Stomach (tissue), 9 donors: ENCODE results near the gene CACNA1I. TPM values are rescaled to one million over a fixed set of nuclear protein-coding genes. Genes with fewer than 3 reads are reported as not detected.
A peak's percentile ranks its signal among the peaks of the same experiment; 100 is the strongest.

Source experiments
- DNase-seq, 2 donors: peaks; one replicate each; pipeline versions ENCODE4 v3.0.0 to v3.0.0-alpha.2; 2013 to 2019
- H3K27ac ChIP-seq, 5 donors: fragments of 200-600 bp in 4 of 5; sonication (generic) in 4 of 5; one replicate each; pipeline ENCODE4 v1.5.1; 2013 to 2019; ENCODE audit warnings: mild to moderate bottlenecking in 1 of 5, moderate library complexity in 1 of 5
- H3K27me3 ChIP-seq, 3 donors: fragments of 200-600 bp; sonication (generic); one replicate each; pipeline ENCODE4 v1.5.1; 2017 to 2019; ENCODE audit warnings: mixed run types in 1 of 3
- H3K36me3 ChIP-seq, 4 donors: fragments of 200-600 bp; sonication (generic); 1 replicate in 3 of 4; 2 replicates in 1 of 4; pipeline ENCODE4 v1.5.1; 2016 to 2019
- H3K4me1 ChIP-seq, 4 donors: fragments of 200-600 bp; sonication (generic); one replicate each; pipeline ENCODE4 v1.5.1; 2016 to 2019
- H3K4me3 ChIP-seq, 4 donors: fragments of 200-600 bp; sonication (generic) in 3 of 4; one replicate each; pipeline ENCODE4 v1.5.1; 2016 to 2019; ENCODE audit warnings: mild to moderate bottlenecking in 1 of 4
- H3K9me3 ChIP-seq, 4 donors: fragments of 200-600 bp; sonication (generic); one replicate each; pipeline ENCODE4 v1.5.1; 2016 to 2019
- EP300 ChIP-seq: sonication (generic); formaldehyde crosslinking; IDR thresholded peaks from one replicate; pipeline ENCODE4 v1.6.1; 2017; ENCODE audit warnings: antibody characterized with exemption
- POLR2A ChIP-seq, 4 donors: fragments of 450-650 bp; IDR thresholded peaks; one replicate each; pipeline ENCODE4 v1.6.1; 2016; ENCODE audit warnings: antibody characterized with exemption in 4 of 4, control low read depth in 2 of 4, mild to moderate bottlenecking in 1 of 4, moderate library complexity in 1 of 4
- POLR2AphosphoS5 ChIP-seq, 3 donors: sonication (generic); formaldehyde crosslinking; IDR thresholded peaks; one replicate each; pipeline ENCODE4 v1.6.1; 2016; ENCODE audit warnings: antibody characterized with exemption in 3 of 3
- whole genome bisulfite sequencing, 5 donors: extraction: QIAGEN DNeasy Blood & Tissue Kit in 3 of 5; methylation state at CpG; one replicate each; pipeline versions ENCODE4 v1.1.5 to v1.1.7; 2013 to 2018; 5-methylcytosine and 5-hydroxymethylcytosine counted together
- intact Hi-C: fragments of 100-400 bp; cut with DNase I; formaldehyde crosslinking; loops from one replicate; pipeline ENCODE4 v1.15.1; 2023; ENCODE audit warnings: low total_unique reads
- polyA plus RNA-seq, 3 donors: library from polyadenylated mRNA; stranded (reverse); fragments of 200-250 nt; gene quantifications; one replicate each; pipeline ENCODE4 v1.2.3, GENCODE V29; 2013
- total RNA-seq, 5 donors: library from RNA; depleted of rRNA; stranded (reverse); fragments of >200 nt; gene quantifications; one replicate each; pipeline versions ENCODE4 v1.1.0 to v1.2.3, GENCODE V29; 2014 to 2016
- TF ChIP-seq, protein P1 (sequence below), 7 experiments: fragments of 450-650 bp in 4 of 7; fragments of 200-600 bp in 3 of 7; sonication (generic) in 3 of 7; IDR thresholded peaks; one replicate each; pipeline ENCODE4 v1.5.1; 2016 to 2019; ENCODE audit warnings: antibody characterized with exemption in 7 of 7, control low read depth in 2 of 7, mild to moderate bottlenecking in 1 of 7
- donor health status: healthy with polysubstance abuse.
- donor health status: Bipolar disorder and iron deficiency.
- donor health status: healthy.

Gene CACNA1I
- total and polyA plus RNA-seq, 8 donors, result 0.06 to 4.0 (median 0.22) TPM; not detected in 2

DNA sequence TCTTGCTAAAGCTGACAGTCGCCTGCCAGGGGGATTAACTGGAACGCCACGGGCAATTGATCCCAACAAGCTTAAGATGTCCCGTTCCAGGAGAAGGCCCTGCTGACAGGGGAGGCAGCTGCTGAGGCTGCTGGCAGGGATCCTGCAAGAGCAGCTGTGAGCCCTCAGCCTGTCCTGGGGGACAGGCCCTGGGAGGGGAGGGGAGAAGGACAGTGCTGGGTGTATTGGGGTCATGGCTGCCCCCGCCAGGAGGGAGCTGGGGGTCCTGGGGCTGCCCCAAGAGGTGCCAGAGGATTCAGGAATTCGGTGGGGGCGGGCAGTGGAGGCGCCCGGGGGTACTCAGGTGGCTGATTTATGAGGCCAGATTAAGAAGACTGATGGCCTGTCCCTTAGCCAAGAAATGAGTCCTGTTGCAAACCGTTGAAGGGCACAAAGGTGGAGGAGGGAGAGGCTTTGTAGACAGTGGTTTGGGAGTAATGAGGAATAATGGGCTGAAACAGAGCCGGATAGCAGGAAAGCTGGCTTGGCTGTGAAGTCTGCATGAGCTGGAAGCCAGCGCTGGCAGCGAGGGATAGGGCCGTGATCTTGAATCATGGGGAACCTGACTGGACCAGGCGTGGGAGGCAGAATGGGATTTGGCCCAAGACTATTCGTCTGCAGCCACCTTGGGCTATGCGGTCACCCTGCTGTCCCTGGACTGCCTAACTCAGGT is 133.5 kb downstream of the CACNA1I start:
- Histone ChIP-seq H3K27ac (no peak overlapping the region), H3K27me3 (peaks cover 0 to 37% (median 7%) of the 10 kb centered on the region in 3 donors), H3K4me3 (no peak overlapping the region), H3K36me3 (no peaks in the 10 kb centered on the region), H3K4me1 (peaks cover 0 to 10% (median 9%) of the 10 kb centered on the region in 4 donors), H3K9me3 (no peaks in the 10 kb centered on the region)
- TF ChIP-seq, protein P1, sequence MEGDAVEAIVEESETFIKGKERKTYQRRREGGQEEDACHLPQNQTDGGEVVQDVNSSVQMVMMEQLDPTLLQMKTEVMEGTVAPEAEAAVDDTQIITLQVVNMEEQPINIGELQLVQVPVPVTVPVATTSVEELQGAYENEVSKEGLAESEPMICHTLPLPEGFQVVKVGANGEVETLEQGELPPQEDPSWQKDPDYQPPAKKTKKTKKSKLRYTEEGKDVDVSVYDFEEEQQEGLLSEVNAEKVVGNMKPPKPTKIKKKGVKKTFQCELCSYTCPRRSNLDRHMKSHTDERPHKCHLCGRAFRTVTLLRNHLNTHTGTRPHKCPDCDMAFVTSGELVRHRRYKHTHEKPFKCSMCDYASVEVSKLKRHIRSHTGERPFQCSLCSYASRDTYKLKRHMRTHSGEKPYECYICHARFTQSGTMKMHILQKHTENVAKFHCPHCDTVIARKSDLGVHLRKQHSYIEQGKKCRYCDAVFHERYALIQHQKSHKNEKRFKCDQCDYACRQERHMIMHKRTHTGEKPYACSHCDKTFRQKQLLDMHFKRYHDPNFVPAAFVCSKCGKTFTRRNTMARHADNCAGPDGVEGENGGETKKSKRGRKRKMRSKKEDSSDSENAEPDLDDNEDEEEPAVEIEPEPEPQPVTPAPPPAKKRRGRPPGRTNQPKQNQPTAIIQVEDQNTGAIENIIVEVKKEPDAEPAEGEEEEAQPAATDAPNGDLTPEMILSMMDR (IDR thresholded peaks at IDR 0.05), result no peak
- no peak for TF ChIP-seq POLR2A (IDR thresholded peaks at IDR 0.05)
- no peak for TF ChIP-seq POLR2AphosphoS5 (IDR thresholded peaks at IDR 0.05)
- TF ChIP-seq EP300, result no peak
- intact Hi-C loops, result no loop called here
- WGBS, 5 donors, result 48 to 62% (median 57%) methylated on average over 17 of the region's 17 CpGs
- peak in 1 of 2 donors; percentile 77 for DNase-seq

DNA sequence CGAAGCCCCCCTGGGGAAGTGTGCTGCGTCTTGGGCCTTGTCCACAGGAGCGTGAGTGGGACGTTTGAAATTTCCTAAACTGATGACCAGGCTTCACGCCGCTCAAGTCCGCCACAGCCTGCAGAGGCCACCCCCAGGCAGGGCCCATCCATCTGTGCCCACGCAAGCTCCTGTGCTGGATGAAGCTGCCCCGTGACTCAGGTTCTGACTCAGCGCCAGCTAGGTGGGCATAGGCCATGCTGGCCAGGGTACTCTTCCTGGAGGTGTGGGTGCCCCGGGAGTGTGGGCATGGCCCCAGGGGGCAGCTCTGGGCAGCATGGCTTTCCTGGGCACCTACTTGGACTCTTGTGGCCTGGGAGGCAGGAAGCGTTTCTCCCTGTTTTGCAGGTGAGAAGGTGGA is 134.8 kb downstream of the CACNA1I start:
- peaks cover 0 to 37% (median 4%) of the 10 kb centered on the region in 3 donors for H3K27me3 ChIP-seq
- H3K27ac ChIP-seq, result no peak overlapping the region
- no peak overlapping the region for H3K4me3 ChIP-seq
- H3K36me3 ChIP-seq, result no peaks in the 10 kb centered on the region
- peaks cover 0 to 10% (median 9%) of the 10 kb centered on the region in 4 donors for H3K4me1 ChIP-seq
- no peak for TF ChIP-seq POLR2A (IDR thresholded peaks at IDR 0.05)
- no peak for TF ChIP-seq POLR2AphosphoS5 (IDR thresholded peaks at IDR 0.05)
- TF ChIP-seq, protein P1 (IDR thresholded peaks at IDR 0.05), result no peak
- TF ChIP-seq EP300, result no peak
- DNase-seq, result no peak
- WGBS, 5 donors, result 91 to 95% (median 92%) methylated on average over 4 to 12 of the region's 12 CpGs
- intact Hi-C loops, result no loop called here
- H3K9me3 ChIP-seq, result no peaks in the 10 kb centered on the region

DNA sequence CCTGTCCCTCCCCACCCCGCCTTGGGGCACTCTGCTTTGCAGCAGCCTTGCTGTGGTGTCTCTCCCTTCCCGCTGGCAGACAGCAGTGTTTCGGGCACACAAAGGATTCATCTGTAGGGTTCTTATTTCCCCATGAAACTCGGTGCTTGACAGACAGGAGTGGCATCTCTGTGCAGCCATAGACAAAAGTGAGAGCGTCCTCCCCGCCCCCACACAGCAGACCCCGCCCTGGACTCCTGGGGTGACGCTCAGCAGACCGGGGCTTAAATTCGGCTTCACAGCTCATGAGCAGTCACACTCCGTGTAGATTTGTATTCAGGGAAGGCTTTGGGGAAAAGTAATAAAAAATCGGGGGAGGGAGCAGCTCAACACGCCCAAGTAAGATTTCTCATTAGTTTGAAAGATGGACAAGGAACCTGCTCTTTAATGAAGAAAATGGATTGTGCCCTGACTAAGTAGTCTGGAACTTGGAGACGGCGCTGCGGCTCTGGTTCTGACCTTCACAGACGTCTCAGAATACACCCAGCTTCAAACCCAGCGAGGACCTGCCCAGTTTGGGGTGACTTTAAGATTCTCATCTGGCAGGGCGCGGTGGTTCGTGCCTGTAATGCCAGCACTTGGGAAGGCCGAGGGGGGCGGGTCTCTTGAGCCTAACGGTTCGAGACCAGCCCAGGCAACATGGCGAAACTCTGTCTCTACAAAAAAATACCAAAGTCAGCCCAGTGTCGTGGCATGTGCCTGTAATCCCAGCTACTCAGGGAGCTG is 136.0 kb downstream of the CACNA1I start:
- DNase-seq, result no peak
- no peak overlapping the region for H3K4me3 ChIP-seq
- peaks cover 0 to 10% (median 9%) of the 10 kb centered on the region in 4 donors for H3K4me1 ChIP-seq
- H3K27me3 ChIP-seq, result peaks cover 0 to 43% (median 0%) of the 10 kb centered on the region in 3 donors
- whole genome bisulfite sequencing, 5 donors, result 67 to 79% (median 76%) methylated on average over 19 to 27 of the region's 27 CpGs
- no peak overlapping the region for H3K27ac ChIP-seq
- H3K36me3 ChIP-seq, result no peaks in the 10 kb centered on the region
- TF ChIP-seq POLR2A (IDR thresholded peaks at IDR 0.05) (no peak), POLR2AphosphoS5 (IDR thresholded peaks at IDR 0.05) (no peak), EP300 (no peak)
- TF ChIP-seq, protein P1 (IDR thresholded peaks at IDR 0.05), result no peak
- H3K9me3 ChIP-seq, result no peaks in the 10 kb centered on the region
- intact Hi-C loops, result no loop called here

DNA sequence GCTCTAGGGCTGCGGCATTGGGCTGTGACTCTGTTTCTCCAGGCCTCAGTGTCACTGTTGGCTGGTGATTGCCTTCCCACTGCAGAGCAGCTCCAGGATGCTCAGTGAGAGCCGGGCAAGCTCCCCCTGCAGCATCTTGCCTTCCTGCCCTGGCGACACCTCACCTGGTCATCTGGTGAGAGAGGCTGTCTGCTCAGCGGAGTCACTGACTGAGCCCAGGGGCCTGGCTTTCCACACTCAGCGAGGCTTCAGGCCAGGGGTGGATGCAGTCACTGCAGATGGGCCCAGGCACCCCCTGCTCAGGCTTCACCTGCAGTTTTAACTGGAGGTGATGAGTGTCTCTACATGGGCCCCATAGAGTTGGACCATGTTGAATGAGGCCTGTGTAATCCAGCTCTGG is 136.8 kb downstream of the CACNA1I start:
- no peaks in the 10 kb centered on the region for H3K9me3 ChIP-seq
- 68 to 97% (median 93%) methylated on average over 5 of the region's 5 CpGs for WGBS, 5 donors
- no peaks in the 10 kb centered on the region for H3K36me3 ChIP-seq
- TF ChIP-seq EP300, result no peak
- TF ChIP-seq POLR2AphosphoS5 (IDR thresholded peaks at IDR 0.05), result no peak
- H3K4me1 ChIP-seq, result peaks cover 0 to 10% (median 9%) of the 10 kb centered on the region in 4 donors
- no peak overlapping the region for H3K27ac ChIP-seq
- peaks cover 0 to 49% (median 2%) of the 10 kb centered on the region in 3 donors for H3K27me3 ChIP-seq
- intact Hi-C loops, result no loop called here
- DNase-seq, result no peak
- H3K4me3 ChIP-seq, result no peak overlapping the region
